ENCODE data around the gene ATP7B.

ATP7B gene

DNA sequence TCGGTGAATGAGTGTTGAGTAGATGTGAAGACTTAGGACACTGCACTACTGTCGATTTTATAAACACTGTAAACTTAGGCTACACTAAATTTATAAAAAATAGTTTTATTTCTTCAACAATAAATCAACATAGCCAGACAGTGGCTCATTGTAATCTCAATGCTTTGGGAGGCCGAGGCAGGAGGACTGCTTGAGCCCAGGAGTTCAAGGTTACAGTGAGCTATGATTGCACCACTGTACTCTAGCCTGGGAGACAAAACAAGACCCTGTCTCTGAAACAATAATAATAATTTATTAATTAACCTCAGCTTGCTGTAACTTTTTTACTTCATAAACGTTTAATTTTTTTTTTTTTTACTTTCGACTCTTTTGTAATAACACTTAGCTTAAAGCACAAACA is 34.4 kb downstream of the ATP7B start:
- DNase-seq, result no peak

DNA sequence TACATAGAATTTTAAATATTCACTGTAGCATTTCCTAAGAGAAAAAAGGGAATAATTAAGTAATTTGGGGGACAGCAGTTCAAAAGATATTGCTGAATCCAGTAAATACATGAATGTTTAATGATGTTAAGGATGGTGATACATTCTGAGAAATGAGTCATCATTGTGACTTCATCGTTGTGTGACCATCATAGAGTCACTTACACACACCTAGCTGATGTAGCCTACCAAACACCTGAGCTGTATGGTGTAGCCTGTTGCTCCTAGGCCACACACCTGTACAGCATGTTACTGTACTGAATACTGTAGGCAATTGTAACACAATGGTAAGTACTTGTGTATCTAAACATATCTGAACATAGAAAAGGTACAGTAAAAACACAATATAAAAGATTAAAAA is 34.8 kb downstream of the ATP7B start:
- DNase-seq, result no peak

DNA sequence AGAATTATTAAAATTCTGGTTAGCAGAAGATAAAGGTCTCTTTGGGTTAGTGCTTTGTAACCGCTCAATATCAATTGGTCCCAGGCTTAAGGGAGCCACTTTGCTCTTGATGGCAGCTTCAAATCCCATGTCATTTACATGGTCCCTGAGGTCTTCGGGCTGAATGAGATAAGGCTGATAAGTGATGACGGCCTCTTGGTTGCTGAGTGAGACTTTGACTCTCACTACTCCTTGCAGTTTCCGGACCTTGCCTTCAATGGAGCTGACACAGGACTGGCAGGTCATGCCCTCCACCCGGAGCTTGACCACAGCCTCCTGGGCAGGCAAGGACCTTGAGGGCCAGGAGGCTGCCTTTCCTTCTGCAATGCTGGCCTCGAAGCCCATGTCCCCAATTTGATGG is 36.8 kb downstream of the ATP7B start:
- DNase-seq, result no peak

DNA sequence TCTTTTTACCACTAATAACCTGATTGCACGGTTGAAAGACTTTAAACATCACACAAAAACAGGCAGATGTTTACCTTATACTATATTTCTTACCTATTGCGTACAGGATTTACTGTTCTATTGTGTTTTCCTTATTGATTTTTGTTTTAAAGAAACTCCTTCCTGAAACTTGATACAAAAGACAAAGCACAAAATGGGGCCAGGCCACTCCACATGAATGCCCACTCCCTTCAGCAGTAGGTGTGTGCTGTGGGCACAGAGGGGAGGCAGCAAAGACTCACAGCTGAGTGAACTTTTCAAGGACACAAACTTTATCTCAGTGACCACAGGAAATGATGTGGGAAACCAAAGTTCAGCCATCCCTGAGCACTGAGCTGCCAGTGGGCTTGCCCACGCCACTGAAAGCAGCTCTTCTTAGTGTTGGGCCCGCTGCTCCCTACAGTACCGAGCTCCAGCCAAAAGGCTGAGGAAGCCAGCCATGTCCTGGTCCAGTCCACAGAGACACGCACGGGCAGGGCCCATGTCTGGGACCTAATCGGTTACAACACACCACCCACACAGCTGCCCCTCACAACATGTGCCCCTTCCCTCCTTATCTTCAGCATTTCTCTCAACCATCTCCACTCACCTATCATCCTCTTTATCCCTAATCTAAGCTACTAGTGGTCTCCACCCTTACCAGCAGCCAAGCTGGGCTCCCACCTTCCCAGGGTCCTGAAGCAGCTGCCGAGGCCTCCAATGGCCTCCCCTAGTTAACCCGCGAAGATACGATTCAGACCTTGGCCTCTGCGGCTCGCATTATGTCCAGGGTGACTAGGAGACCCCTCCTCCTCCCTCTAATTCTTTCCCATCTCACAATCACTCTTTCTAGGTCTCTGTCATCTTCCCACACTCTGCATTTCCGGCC is 39.5 kb downstream of the ATP7B start:
- DNase-seq, result no peak

DNA sequence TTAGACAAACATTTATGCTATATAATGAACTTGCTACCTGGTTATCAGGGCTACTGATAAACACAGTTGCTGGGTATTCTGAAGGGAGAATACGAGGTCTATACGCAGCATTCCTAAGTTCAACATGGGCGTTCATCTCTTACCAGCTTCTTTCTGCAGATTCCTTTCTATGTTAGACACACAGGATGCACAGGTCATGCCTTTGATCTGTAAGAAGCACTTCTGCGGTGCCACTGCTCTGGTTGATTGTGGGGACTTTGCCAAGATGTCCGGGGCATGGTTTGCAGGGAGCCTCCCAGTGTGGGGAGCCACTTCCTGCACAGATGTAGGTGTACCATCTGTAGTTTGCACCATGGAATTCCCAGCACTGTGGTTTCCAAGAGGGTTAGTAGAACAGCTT is 40.9 kb downstream of the ATP7B start:
- DNase-seq, result no peak

DNA sequence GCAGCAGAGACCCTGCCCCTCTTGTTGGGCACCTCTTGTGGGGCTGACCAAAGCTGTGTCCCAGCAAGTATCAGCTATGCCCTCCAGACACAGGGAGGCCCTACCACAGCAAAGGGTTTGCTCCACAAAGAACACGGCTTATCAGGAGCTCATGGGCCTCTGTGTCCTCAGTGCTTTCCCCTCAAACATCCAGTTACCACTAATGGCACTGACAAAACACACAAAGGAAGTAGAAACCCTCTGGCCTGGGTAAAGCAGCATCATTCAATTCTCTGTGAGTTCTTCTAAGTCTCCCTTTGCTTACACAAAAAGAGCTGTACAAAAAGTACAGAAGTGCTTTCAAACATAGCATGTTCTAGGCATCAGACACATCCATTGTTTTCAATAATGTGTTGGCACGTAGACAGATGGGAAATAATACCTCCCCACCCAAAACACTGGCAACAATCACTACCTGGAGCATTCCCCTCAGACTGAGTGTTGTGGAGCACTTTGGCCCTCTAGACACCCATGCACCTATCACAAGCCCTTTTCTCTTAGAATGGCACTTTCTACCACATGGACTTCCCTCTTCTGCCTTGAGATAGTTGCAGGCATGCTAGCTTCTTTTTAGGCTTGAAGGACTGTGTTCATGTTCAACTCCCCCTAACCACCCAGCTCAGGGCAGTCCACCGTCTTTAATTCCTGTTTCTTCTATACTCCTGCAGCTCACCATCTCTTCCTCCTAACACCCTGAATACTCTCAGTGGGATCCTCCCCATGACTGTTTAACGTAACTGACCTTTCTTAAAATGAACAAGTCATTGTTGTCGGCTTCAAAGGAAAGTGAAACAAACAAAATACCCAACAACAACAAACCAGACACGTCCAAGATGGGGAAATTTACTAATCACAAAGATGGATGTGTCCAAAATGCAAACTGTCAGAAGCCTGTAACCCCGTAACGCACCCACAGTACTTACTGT is 43.5 kb downstream of the ATP7B start:
- no peak for DNase-seq

DNA sequence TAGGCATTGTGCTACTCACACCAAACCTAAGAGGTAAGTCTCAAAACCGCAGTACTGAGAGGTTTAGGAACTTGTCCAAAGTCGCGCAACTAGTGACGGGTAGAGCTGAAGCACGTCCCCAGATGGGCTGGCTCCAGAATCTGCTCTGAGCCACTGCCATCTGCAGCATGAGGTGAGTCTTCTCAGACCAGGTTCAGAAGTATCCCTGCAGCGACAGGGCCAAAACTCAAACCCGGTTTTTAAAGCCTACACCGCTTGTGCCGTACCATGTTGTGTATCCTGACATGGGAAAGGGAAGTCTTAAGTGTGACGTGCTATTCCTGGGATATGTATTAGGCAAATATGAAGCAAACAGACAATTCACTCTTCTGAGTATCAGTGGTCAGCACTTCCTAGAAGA is 45.1 kb downstream of the ATP7B start:
- no peak for DNase-seq

DNA sequence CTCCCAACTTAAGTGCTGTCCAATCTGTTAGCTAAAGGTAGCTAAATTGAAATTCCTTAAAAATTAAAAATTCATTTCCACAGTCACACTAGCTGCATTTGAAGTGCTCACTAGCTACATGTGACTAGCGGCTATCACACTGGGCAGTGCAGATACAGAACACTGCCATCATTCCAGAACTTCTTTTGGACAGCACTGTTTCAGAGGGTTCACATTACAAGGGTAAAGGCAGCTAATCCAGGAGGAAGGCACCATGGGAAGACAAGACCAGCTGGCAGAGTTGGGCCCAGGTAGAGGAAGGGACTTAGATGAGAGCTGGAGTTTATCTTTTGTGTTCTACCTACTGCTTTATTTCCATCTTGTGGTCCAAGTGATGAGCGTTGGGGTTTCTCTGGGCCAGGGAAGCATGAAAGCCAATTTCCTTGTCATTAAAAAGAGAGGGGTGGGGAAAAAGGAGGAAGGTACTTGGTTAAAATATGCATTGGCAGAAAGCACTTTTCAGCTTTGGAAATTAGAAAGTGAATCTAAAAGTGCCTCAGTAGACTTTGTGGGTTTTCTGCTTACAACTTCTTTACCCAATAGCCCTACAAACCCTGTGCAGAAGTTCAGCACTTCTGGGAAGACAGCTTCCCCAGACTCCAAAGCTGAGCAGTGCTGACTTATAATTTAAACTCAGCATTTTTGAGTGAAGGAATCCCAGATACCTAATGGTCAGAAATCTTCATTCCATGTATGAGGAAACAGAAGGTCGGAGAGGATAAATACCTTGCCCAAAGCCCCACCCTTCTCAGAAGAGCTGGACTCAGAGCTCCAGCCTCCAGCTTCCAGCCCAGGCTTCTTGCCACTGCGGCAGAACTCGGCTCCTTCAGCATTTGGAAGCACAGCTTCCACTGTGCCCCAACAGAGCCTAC is 49.5 kb downstream of the ATP7B start:
- DNase-seq, result no peak

DNA sequence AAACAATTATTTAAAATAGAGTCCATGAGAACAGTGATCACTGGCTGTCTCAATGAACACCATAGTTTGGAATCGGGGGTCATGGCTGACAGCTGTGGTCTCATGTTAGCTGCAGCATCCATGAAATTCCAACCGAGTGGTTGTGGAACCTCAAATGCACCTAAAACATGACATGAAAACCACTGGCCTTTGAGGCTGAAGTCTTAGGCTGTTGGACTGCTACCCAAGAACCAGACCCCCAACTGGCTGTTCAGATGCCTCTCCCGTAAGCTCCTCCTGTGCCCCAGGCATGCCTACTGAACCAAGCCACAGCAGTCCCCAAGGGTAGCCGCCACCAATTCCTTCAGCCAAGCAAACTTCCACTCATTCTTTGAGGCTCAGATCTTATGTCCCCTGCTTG is 50.5 kb downstream of the ATP7B start:
- no peak for DNase-seq

DNA sequence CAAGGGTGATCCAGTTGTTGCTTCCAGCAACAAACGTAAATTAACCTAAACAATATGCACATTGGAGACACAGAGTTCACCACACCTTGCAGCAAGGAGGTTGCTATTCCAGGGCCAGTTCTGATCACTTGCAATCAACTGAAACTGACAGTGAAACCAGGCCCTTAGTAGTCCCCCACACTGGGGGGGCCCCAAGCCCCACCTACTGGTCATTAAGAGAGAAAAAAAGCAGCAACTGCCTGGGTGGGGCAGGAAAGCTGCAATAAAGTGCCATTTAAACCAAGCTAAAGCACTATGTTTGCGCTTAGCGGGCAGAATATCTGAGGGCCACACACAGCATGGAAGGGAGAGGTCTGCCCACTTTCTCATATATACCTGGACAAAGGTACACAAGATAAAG is 51.5 kb downstream of the ATP7B start:
- DNase-seq, result no peak

DNA sequence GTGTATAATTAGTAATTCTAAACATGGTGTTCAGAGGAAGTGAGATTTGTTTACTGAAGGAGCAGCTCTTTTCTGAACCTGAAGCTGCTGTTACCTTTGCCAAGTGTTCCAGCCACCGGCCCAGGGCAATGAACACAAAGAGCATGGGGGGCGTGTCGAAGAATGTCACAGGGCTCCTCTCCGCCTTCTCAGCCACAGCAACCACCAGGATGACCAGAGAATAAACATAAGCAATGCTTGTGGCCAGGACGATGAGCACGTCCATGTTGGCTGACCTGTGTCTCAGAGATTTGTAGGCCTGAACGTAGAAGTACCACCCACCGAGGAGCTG is 53.1 kb downstream of the ATP7B start:
- DNase-seq, result no peak

DNA sequence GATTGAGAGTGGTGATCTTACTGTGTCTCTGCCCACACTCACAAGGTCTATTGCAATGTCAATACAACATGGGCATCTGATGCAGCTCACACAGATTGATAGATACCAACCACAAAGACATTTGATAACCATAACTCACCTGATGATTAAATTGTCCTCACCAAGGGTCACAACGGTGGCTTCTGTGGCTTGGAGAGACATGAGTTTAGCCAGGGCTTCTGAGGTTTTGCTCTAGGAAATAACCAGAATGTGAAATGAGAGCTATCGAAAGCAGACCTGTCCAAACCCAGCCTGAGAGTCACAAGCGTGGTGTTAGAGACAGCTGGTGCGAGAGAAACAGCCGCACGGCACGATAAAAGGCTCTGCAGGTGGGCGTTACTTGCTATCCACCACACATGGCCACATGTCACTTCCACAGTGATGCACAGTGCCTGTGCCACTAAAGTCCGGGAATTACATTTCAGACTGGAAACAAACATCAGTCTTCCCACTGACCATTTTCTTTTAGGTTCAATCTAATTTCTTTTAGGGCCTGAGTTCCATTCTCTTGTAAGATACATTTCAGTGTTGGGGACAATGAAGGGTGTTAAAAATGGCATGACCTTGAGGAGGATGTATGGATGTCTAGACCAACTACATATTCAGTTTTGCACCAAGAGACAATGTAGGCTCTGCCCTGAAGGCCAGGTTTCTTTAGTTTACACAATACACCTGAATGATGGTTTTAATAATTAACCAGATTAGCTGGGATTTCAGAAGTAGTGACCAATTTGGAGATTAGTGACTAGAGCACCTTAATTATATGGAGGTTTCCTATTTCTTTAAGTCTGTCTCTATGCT is 53.7 kb downstream of the ATP7B start:
- no peak for DNase-seq

DNA sequence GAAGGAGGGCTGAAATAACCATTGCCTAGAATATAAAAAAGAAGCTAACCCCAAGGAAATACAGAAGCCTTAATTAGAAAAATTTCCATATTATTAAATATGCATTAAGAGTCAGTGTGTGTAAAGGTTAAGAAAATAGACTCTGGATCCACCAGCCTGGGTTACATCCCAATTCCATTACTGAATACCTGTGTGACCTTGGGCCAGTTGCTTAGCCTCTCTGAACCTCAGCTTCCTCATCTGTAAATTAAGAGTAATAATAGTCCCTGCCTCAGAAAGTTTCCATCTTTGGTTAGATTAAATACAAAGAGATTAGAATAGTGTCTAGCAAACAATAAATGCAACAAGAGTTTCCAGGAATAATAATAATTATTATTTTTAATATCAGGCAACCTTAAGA is 54.5 kb downstream of the ATP7B start:
- DNase-seq, result no peak

DNA sequence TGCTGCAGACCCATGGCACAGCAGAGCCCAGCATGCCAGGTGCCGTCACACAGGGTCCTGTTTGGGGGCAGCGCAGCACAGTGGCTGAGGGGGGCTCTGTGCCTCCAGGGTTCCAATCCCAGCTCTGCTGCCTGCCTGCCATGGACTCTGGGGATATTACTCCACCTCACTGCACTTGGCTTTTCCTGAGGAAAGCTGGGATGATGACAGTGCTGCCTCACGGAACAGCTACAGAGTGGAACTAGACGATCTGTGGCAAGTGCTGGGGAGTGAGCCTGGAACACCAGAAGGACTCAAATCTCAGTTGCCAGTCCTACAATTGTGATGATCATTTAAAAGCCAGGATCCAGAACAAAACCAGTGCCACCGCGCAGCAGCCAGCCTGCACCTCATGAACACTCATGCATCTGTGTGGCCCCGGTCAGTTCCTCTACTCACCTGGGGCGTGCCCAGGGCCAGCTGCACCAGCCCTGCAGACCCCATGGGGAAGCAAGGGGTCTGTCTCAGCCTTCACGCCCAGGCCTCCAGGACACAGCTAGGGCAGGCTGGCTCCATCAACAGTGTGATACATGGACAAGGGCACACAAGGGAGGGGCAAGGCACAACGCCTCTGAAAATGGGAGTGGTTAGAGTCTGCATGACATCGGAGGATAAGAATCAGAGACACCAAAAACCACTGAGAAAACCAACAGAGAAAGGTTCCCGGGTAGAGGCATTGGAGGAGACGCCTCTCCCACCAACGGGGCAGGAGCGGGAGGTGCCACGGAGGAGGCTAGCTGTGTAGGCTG is 55.2 kb downstream of the ATP7B start:
- DNase-seq, result no peak

DNA sequence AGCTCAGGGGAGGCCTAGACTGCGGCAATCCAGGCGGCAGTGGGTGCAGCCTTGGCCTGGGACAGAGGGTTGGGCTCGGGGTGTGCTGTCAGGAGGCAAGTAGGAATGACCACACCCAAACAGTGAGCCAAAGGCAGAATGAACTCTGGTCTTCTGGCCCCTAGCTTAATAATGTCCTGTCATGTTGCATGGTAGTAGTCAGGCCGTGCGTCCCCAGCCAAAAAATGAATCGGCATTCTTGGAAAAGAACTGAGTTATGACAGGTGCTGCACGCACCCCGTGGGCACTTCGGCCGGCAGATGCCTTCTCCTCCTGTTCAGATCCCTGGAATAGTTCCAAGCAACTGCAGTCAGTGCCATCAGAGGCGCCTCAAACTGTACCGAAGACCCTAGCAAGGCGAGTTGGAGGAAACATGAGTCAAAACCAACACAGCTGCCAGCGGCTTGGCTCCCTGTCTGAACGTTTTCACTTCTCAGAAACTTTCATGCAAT is 55.9 kb downstream of the ATP7B start:
- DNase-seq, result no peak

DNA sequence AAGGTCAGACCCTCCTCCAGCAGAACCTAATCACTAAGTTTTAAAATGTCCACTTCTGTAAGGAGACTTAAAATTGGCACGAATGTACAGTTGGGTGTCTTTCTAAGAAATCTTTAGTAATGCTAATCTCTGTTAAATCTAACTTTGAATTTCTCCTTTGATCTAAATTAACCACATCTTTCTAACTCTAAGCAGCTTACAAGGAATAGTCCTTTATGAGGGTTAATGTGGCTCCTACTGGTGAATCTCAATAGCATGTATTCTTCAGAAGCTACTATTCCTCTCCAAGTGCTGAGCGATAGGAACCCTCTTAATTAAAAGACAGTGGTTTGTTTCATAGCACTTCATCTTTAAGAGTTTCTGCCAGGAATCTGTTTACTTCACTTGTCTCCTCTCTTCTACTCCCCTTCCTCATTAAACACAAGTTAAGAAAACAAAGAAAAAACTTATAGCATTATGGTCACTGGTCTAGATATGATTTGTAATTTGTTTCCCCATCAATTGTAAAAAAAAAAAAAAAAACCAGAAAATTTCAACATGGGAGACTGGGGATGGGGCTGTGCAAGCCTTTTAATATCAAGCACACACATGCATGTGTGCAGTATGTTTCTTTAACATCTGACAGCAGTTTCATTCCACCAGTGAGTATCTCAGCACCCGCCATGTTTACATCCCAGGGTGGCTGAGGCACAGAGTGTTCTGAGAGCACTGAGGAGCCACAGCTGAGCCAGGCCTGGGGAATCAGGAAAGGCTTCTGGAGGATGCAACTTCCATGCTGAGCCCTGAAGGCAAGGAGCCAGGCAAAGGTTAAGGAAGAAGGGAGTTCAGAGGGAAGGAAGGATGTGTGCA is 57.7 kb downstream of the ATP7B start:
- no peak for DNase-seq

DNA sequence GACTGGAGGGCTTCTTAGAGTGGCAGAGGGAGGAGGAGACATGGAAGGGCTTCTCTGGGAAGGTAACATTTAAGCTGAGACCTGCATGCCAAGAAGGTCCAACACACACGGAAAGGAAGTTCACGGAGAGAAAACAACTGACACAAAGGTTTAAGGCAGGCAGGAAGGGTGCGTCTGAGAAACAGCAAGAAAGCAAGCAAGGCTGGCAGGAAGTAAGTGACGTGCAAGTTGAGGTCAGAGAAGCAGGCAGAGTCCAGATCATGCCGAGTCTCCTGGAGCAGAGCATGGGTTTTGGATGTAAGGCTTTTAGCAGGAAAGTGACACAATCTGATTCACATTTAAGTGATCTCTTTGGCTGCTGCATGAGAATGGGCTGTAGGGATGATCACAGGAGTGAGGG is 60.5 kb downstream of the ATP7B start:
- DNase-seq, result no peak

DNA sequence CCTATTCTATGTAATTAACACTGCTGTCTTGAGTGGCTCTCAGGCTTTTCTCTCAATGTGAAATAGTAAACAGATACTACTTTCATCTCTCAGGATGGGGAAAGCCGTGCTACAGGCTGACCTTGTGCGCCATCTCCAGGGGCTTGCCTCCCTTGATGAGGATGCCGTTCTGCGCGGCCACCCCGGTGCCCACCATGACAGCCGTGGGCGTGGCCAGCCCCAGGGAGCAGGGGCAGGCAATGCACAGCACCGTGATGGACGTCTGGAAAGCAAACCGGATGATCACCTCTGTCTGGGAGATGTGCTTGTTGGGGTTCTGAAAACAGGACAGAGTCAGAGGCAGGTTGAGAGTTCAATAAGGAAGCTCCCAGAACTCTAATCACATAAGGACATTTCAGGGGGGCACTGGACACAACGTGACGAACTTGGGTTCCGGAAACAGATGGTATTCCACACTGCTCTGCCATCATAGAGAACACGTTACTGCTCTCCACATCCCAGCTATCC is 65.0 kb downstream of the ATP7B start:
- DNase-seq, result no peak

DNA sequence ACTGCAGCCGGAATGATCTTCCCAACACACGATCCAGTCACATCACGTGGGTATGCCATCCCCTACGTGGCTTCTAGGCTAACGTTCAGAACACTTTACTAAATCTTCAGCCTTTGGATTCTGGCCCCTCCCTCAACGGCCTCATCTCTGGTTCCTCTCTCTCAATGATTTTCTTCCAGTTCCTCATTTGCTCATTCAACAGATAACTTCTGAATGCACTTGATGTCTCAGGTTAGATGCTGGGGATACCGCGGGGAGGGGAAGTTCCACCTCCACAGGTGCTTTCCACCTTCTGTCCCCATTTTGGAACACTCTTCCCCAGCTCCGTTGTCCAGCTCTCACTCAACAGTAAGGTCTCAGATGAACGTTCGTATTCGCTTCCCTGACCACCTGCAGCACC is 66.1 kb downstream of the ATP7B start:
- no peak for DNase-seq

DNA sequence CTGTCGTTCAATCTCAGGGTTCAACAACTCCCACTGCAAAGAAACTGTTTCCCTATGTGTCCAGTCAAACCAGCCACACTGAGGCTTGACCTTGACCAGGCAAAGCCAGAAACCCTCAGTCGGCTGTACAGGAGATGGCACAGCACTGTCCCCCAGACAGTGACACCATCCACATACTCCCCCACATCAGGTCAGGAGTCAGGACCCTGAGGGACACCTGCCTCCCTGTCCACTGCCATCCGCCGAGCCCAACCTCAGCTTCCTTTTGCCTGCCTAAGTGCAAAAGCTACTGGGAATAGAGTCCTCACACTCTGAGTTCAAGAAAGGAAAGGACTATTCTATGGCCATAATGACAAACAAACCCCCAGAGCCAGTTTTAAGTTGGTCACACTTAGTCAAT is 66.8 kb downstream of the ATP7B start:
- DNase-seq, result no peak

All from activated T-cell treated with anti-CD3 and anti-CD28 coated beads for 4 hours (primary cell).